HCT116 (cell line): ENCODE data around the gene RBP7. TPM values are rescaled to one million over a fixed set of nuclear protein-coding genes. Genes with fewer than 3 reads are reported as not detected.

Experiments
- ATAC-seq: fragments of 200-7000 bp; cut with Tn5 transposase; 2 replicates; pipeline ENCODE4 v1.9.1; 2020; ENCODE audit warnings: mild to moderate bottlenecking, moderate library complexity
- BruUV-seq: library from RNA; stranded (reverse); fragments of 400-500 nt; replicated peaks from 2 replicates; lab custom pipeline; 2021; lab: Mats Ljungman, UMichigan
- CTCF ChIA-PET: fragments of 300-600 bp; sonication (Branson Sonifier 250); formaldehyde crosslinking; loops from one replicate; lab custom pipeline; 2021; ENCODE audit warnings: antibody characterized with exemption; lab: Charles Lee
- POLR2A ChIA-PET: fragments of 300-600, 350-600 bp; sonication (Branson Sonifier 250); formaldehyde crosslinking; loops from one replicate; lab custom pipeline; 2021; ENCODE audit warnings: antibody characterized with exemption; lab: Charles Lee
- RAD21 ChIA-PET, 2 experiments: fragments of 300-600 bp; sonication (Branson Sonifier 250); formaldehyde crosslinking; loops; one replicate each; lab custom pipeline; 2023; ENCODE audit warnings: low total read pairs in 2 of 2; ENCODE audit not compliant: uncharacterized antibody in 2 of 2, unreplicated experiment in 2 of 2, low non-redundant PET in 1 of 2; lab: Charles Lee
- DNase-seq: peaks from one replicate; pipeline ENCODE4 v3.0.0-alpha.2; 2010; ENCODE audit warnings: low read depth, low spot score
- H2AFZ ChIP-seq: fragments of 200-600 bp; shearing (Covaris generic), sonication (generic); 2 replicates; pipeline ENCODE4 v1.6.1; 2017; ENCODE audit warnings: low read depth, mixed run types, mixed read lengths, antibody characterized with exemption, low read length; ENCODE audit not compliant: poor library complexity, severe bottlenecking
- H3K27ac ChIP-seq: 2 replicates; pipeline ENCODE4 v1.5.1; 2012; ENCODE audit warnings: low read depth, low read length
- H3K27me3 ChIP-seq: fragments of 200-600 bp; sonication (generic); 2 replicates; pipeline ENCODE4 v1.6.1; 2016; ENCODE audit warnings: mixed run types, low read length, mixed read lengths; ENCODE audit not compliant: insufficient read depth
- H3K36me3 ChIP-seq, 2 experiments: fragments of 200-500 bp in 1 of 2; fragments of 200-600 bp in 1 of 2; sonication (Bioruptor generic) in 1 of 2; sonication (generic) in 1 of 2; 2 replicates each; pipeline versions ENCODE4 v1.5.1 to v1.6.1; 2014 to 2016; ENCODE audit warnings: low read length in 2 of 2, inconsistent platforms in 1 of 2, mixed read lengths in 1 of 2, mixed run types in 1 of 2; ENCODE audit not compliant: insufficient read depth in 2 of 2, control insufficient read depth in 1 of 2
- H3K4me1 ChIP-seq, 2 experiments: fragments of 200-600 bp in 1 of 2; sonication (generic) in 1 of 2; 2 replicates each; pipeline versions ENCODE4 v1.5.1 to v1.6.1; 2012 to 2017; ENCODE audit warnings: low read length in 2 of 2, inconsistent platforms in 1 of 2, mild to moderate bottlenecking in 1 of 2, mixed read lengths in 1 of 2, mixed run types in 1 of 2, moderate library complexity in 1 of 2; ENCODE audit not compliant: insufficient read depth in 2 of 2, control insufficient read depth in 1 of 2
- H3K4me2 ChIP-seq: fragments of 200-600 bp; sonication (generic); 2 replicates; pipeline ENCODE4 v1.6.1; 2017; ENCODE audit warnings: mixed run types, low read length, mixed read lengths
- H3K4me3 ChIP-seq, 2 experiments: fragments of 200-600 bp in 1 of 2; sonication (generic) in 1 of 2; replicated peaks in 1 of 2; 2 replicates each; pipeline ENCODE4 v1.5.1; 2011 to 2016; ENCODE audit warnings: low read length in 2 of 2, control low read depth in 1 of 2, low read depth in 1 of 2, mild to moderate bottlenecking in 1 of 2, mixed read lengths in 1 of 2, mixed run types in 1 of 2
- H3K79me2 ChIP-seq: fragments of 200-600 bp; sonication (generic); 2 replicates; pipeline ENCODE4 v1.6.1; 2017; ENCODE audit warnings: mild to moderate bottlenecking, mixed run types, low read length, moderate library complexity, mixed read lengths; ENCODE audit not compliant: insufficient read depth
- H3K9ac ChIP-seq: fragments of 200-600 bp; sonication (generic); 2 replicates; pipeline ENCODE4 v1.6.1; 2016; ENCODE audit warnings: low read length, mixed read lengths
- H3K9me2 ChIP-seq: fragments of 200-600 bp; sonication (generic), shearing (Covaris generic); 2 replicates; pipeline ENCODE4 v1.6.1; 2017; ENCODE audit warnings: mixed run types, mild to moderate bottlenecking, moderate library complexity; ENCODE audit not compliant: insufficient read depth
- H3K9me3 ChIP-seq, 2 experiments: fragments of 200-500 bp in 1 of 2; fragments of 200-600 bp in 1 of 2; sonication (Bioruptor generic) in 1 of 2; sonication (generic) in 1 of 2; 2 replicates each; pipeline ENCODE4 v1.6.1; 2014 to 2017; ENCODE audit warnings: low read length in 2 of 2, mixed read lengths in 2 of 2, inconsistent platforms in 1 of 2, low read depth in 1 of 2, mild to moderate bottlenecking in 1 of 2, mixed run types in 1 of 2, moderate library complexity in 1 of 2; ENCODE audit not compliant: control insufficient read depth in 1 of 2, insufficient read depth in 1 of 2
- H4K20me1 ChIP-seq: fragments of 200-600 bp; sonication (generic), shearing (Covaris generic); 2 replicates; pipeline ENCODE4 v1.6.1; 2017; ENCODE audit warnings: mixed run types, mild to moderate bottlenecking, moderate library complexity; ENCODE audit not compliant: insufficient read depth
- CBX3 ChIP-seq: IDR thresholded peaks from 2 replicates; pipeline ENCODE4 v1.6.1; 2012; ENCODE audit warnings: low read depth
- CEBPB ChIP-seq: IDR thresholded peaks from 2 replicates; pipeline ENCODE4 v1.6.1; 2012; ENCODE audit warnings: low read depth
- EGR1 ChIP-seq: IDR thresholded peaks from 2 replicates; pipeline ENCODE4 v1.6.1; 2012; ENCODE audit warnings: low read depth
- ELF1 ChIP-seq: IDR thresholded peaks from 2 replicates; pipeline ENCODE4 v1.6.1; 2012; ENCODE audit warnings: low read depth, borderline replicate concordance
- EZH2phosphoT487 ChIP-seq: fragments of 200-600 bp; IDR thresholded peaks from 2 replicates; pipeline ENCODE4 v1.6.1; 2018; ENCODE audit warnings: antibody characterized with exemption, borderline replicate concordance
- FOSL1 ChIP-seq: IDR thresholded peaks from 2 replicates; pipeline ENCODE4 v1.6.1; 2012; ENCODE audit warnings: low read depth
- JUND ChIP-seq: IDR thresholded peaks from 2 replicates; pipeline ENCODE4 v1.6.1; 2012
- POLR2A ChIP-seq: IDR thresholded peaks from 2 replicates; pipeline ENCODE4 v1.7.0; 2011; ENCODE audit warnings: borderline replicate concordance; ENCODE audit not compliant: insufficient read depth, insufficient read length; ENCODE audit errors: extremely low read depth
- POLR2AphosphoS5 ChIP-seq: IDR thresholded peaks from 2 replicates; pipeline ENCODE4 v1.6.1; 2011; ENCODE audit warnings: mild to moderate bottlenecking, low read depth, low read length, moderate library complexity
- SIN3A ChIP-seq: IDR thresholded peaks from 2 replicates; pipeline ENCODE4 v1.6.1; 2012; ENCODE audit warnings: low read depth
- TCF7L2 ChIP-seq: IDR thresholded peaks from 2 replicates; pipeline ENCODE4 v1.7.0; 2011; ENCODE audit warnings: borderline replicate concordance, inconsistent platforms; ENCODE audit not compliant: insufficient read depth, insufficient read length; ENCODE audit errors: extremely low read depth
- ZFX ChIP-seq: fragments of 450-650 bp; IDR thresholded peaks from 2 replicates; pipeline ENCODE4 v1.6.1; 2017
- ZNF274 ChIP-seq: fragments of 200-500 bp; sonication (Bioruptor generic); IDR thresholded peaks from 2 replicates; pipeline ENCODE4 v1.6.1; 2014; ENCODE audit warnings: mild to moderate bottlenecking, low read depth, low read length, inconsistent platforms
- intact Hi-C: fragments of 100-400 bp; cut with micrococcal nuclease; formaldehyde crosslinking; loops from 2 replicates; pipeline ENCODE4 v1.10.0; 2022
- total RNA-seq: library from RNA; stranded (reverse); gene quantifications from one replicate; pipeline ENCODE4 v1.2.1, GENCODE V29; 2021; ENCODE audit not compliant: unreplicated experiment
- TF ChIP-seq, protein P1 (sequence below): IDR thresholded peaks from 2 replicates; pipeline ENCODE4 v1.6.1; 2012
- TF ChIP-seq, protein P2 (sequence below): IDR thresholded peaks from 2 replicates; pipeline ENCODE4 v1.6.1; 2012
- TF ChIP-seq, protein P3 (sequence below): IDR thresholded peaks from 2 replicates; pipeline ENCODE4 v1.6.1; 2012; ENCODE audit warnings: low read depth

RBP7 gene
- total RNA-seq, 1 experiment from 2014 or later, result 45.6 TPM

- no peak overlapping the region for H3K4me2 ChIP-seq
- ATAC-seq (no peak), DNase-seq (no peak)
- H3K27me3 ChIP-seq, result no peaks in the 10 kb centered on the region
- ChIA-PET RAD21 (no interaction called here), CTCF (no interaction called here), POLR2A (no interaction called here)
- TF ChIP-seq EGR1, result no peak
- TF ChIP-seq, protein P1, sequence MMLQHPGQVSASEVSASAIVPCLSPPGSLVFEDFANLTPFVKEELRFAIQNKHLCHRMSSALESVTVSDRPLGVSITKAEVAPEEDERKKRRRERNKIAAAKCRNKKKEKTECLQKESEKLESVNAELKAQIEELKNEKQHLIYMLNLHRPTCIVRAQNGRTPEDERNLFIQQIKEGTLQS, result no peak
- H3K4me1 ChIP-seq, result 0 out of 4 replicates have a peak, but pooled peaks cover 0 to 3% of the 10 kb centered on the region in 2 experiments
- intact Hi-C loops, result no loop called here
- BruUV-seq, result no TSS peak
- H3K27ac ChIP-seq, result no peak overlapping the region
- no peaks in the 10 kb centered on the region for H3K9me2 ChIP-seq
- no peak overlapping the region for H3K9ac ChIP-seq
- peaks cover 84% of the 10 kb centered on the region for H3K79me2 ChIP-seq
- no peaks in the 10 kb centered on the region for H4K20me1 ChIP-seq
- no peaks in the 10 kb centered on the region for H3K9me3 ChIP-seq
- H2AFZ ChIP-seq, result no peak overlapping the region
- no peaks in the 10 kb centered on the region for H3K36me3 ChIP-seq
- no peak overlapping the region for H3K4me3 ChIP-seq
These were observed 53.6 kb downstream of the RBP7 start for GRCh38 chr1:10050611-10051010.

- H3K4me2 ChIP-seq, result no peak overlapping the region
- ATAC-seq (no peak), DNase-seq (no peak)
- no peaks in the 10 kb centered on the region for H4K20me1 ChIP-seq
- no peaks in the 10 kb centered on the region for H3K9me2 ChIP-seq
- H3K27ac ChIP-seq, result no peak overlapping the region
- H3K4me3 ChIP-seq, result no peak overlapping the region
- H3K27me3 ChIP-seq, result no peaks in the 10 kb centered on the region
- TF ChIP-seq FOSL1 (no peak), ELF1 (no peak), JUND (no peak), POLR2A (no peak), CEBPB (no peak), TCF7L2 (no peak), POLR2AphosphoS5 (no peak), CBX3 (no peak), ZFX (no peak), ZNF274 (no peak), SIN3A (no peak), EZH2phosphoT487 (no peak)
- TF ChIP-seq, protein P2, sequence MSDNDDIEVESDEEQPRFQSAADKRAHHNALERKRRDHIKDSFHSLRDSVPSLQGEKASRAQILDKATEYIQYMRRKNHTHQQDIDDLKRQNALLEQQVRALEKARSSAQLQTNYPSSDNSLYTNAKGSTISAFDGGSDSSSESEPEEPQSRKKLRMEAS, result no peak
- TF ChIP-seq, protein P3, sequence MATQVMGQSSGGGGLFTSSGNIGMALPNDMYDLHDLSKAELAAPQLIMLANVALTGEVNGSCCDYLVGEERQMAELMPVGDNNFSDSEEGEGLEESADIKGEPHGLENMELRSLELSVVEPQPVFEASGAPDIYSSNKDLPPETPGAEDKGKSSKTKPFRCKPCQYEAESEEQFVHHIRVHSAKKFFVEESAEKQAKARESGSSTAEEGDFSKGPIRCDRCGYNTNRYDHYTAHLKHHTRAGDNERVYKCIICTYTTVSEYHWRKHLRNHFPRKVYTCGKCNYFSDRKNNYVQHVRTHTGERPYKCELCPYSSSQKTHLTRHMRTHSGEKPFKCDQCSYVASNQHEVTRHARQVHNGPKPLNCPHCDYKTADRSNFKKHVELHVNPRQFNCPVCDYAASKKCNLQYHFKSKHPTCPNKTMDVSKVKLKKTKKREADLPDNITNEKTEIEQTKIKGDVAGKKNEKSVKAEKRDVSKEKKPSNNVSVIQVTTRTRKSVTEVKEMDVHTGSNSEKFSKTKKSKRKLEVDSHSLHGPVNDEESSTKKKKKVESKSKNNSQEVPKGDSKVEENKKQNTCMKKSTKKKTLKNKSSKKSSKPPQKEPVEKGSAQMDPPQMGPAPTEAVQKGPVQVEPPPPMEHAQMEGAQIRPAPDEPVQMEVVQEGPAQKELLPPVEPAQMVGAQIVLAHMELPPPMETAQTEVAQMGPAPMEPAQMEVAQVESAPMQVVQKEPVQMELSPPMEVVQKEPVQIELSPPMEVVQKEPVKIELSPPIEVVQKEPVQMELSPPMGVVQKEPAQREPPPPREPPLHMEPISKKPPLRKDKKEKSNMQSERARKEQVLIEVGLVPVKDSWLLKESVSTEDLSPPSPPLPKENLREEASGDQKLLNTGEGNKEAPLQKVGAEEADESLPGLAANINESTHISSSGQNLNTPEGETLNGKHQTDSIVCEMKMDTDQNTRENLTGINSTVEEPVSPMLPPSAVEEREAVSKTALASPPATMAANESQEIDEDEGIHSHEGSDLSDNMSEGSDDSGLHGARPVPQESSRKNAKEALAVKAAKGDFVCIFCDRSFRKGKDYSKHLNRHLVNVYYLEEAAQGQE, result no peak
- H3K36me3 ChIP-seq, result no peaks in the 10 kb centered on the region
- no peak overlapping the region for H2AFZ ChIP-seq
- CTCF ChIA-PET, result no interaction called here
- no peaks in the 10 kb centered on the region for H3K4me1 ChIP-seq
- H3K9me3 ChIP-seq, result no peaks in the 10 kb centered on the region
- no peak overlapping the region for H3K9ac ChIP-seq
- BruUV-seq, result no TSS peak
- POLR2A ChIA-PET, result no interaction called here
- RAD21 ChIA-PET, result no interaction called here
- intact Hi-C loops, result no loop called here
- H3K79me2 ChIP-seq, result peaks cover 84% of the 10 kb centered on the region
These were observed 54.6 kb downstream of the RBP7 start for GRCh38 chr1:10051656-10052055.
